Measurements from ENCODE around the gene MARCHF11.

Gene MARCHF11

DNA sequence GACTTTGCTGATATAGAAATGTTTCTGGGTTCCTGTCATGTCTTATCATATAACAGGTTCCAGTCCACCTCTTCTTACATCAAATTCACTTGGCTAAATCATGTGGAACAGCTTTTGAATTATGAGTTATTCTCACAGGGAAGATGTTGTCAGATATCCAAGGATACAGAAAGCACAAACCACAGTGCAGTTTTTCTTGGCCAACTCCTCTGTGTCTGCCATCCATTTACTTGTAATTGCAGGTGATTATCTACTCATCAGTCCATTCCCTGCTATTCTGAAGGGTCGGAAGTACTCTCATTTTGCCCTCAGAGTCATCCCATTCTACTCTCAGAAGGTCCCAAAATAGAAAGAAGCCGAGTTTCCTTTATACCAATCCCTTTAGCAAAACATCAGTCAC is 10.0 kb downstream of the MARCHF11 start:
- H3K4me3 ChIP-seq (ENCODE audit: low read depth, low read length) = no peak overlapping the region
- DNase-seq (ENCODE audit: low read depth) = no peak
- TF ChIP-seq, protein P1, sequence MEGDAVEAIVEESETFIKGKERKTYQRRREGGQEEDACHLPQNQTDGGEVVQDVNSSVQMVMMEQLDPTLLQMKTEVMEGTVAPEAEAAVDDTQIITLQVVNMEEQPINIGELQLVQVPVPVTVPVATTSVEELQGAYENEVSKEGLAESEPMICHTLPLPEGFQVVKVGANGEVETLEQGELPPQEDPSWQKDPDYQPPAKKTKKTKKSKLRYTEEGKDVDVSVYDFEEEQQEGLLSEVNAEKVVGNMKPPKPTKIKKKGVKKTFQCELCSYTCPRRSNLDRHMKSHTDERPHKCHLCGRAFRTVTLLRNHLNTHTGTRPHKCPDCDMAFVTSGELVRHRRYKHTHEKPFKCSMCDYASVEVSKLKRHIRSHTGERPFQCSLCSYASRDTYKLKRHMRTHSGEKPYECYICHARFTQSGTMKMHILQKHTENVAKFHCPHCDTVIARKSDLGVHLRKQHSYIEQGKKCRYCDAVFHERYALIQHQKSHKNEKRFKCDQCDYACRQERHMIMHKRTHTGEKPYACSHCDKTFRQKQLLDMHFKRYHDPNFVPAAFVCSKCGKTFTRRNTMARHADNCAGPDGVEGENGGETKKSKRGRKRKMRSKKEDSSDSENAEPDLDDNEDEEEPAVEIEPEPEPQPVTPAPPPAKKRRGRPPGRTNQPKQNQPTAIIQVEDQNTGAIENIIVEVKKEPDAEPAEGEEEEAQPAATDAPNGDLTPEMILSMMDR (IDR thresholded peaks at IDR 0.05; ENCODE audit: low read depth, low read length, missing control alignments) = no peak

DNA sequence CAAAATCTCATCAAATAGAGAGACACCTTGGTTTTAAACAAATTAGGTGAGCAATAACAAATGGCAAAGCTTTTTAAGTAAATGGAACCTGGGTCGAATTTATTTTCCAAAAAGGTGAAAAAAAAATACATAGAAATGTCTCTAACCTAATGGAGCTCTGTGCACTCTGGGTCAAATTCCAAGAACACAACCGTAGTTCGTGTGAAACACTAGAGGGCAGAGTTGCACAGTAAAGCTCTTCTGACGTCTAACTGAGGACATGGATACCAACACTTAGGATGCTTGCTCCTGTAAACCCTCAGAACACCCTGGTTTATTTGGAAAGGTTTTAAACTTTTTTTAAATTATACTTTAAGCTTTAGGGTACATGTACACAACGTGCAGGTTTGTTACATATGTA is 18.9 kb downstream of the MARCHF11 start:
- no peak overlapping the region for H3K4me3 ChIP-seq (ENCODE audit: low read depth, low read length)
- TF ChIP-seq, protein P1 (IDR thresholded peaks at IDR 0.05; ENCODE audit: low read depth, low read length, missing control alignments) = peak; percentile 73
- peak; percentile 18 for DNase-seq (ENCODE audit: low read depth)

- TF ChIP-seq, protein P1 (IDR thresholded peaks at IDR 0.05; ENCODE audit: low read depth, low read length, missing control alignments) = no peak
- no peak overlapping the region for H3K4me3 ChIP-seq (ENCODE audit: low read depth, low read length)
- DNase-seq (ENCODE audit: low read depth) = no peak
Measured at GRCh38 chr5:16159636-16160035, 20.0 kb downstream of the MARCHF11 start.

DNA sequence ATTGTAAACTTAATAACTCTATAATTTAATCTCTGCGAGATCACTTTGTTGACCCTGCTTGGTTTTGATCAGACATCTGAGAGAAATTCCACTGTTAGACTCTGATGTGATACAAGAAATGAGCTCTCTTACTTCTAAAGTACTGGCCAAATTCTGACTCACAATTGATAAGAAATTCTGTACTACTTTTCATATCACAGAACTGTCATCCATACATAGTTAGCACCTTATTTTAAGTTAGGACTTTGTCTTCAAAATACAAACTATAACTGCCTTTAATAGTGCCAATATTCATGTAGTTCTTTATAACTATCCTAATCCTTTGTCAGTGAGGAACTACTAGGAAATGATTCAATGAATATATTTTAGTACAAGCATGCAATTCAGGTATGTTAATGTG is 23.4 kb downstream of the MARCHF11 start:
- no peak overlapping the region for H3K4me3 ChIP-seq (ENCODE audit: low read depth, low read length)
- DNase-seq (ENCODE audit: low read depth) = no peak
- TF ChIP-seq, protein P1 (IDR thresholded peaks at IDR 0.05; ENCODE audit: low read depth, low read length, missing control alignments) = no peak

DNA sequence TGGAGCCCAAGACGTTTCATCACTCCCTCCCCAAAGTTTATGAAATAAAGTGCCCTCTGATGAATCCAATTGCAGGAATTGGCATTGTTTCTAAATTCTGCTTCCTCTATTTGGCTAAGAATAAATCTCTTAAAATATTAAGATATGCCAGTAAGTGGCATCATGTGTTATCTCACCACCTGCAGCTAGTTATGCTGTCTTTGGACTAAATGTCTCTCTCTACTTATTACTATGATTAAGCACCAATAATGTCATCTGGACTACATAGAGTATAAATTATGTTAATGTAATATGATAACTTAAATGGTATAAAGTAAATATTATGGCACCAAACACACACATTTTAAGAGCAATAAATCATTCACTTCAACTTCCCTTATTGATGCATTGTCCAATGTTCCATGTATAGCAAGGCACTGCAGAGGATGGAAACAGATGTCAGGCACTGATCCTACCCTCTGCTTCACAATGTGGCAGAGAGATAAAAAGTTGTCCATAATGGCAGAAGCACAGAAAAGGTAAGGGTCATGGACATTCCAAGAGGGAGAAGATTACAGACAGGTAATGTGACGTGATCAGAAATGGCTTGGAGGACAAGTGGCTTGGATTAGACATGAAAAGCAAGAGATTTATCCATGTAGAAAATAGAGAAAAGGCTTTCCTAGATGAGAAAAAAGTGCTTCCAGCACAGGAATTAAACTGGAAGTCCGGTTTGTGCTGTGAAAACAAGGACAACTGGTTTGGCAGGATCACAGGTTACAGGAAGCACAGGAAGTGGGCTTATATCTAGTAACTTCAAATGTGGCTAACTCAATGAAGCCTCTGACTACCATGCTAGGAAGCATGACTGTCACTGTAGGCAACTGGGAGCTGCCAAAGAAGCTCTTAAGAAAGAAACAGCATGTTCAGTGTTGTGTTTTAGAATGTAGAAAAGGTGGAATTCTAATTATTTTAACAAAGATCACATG is 26.7 kb downstream of the MARCHF11 start:
- H3K4me3 ChIP-seq (ENCODE audit: low read depth, low read length) = no peak overlapping the region
- TF ChIP-seq, protein P1 (IDR thresholded peaks at IDR 0.05; ENCODE audit: low read depth, low read length, missing control alignments) = no peak
- no peak for DNase-seq (ENCODE audit: low read depth)

- TF ChIP-seq, protein P1 (IDR thresholded peaks at IDR 0.05; ENCODE audit: low read depth, low read length, missing control alignments) = no peak
- H3K4me3 ChIP-seq (ENCODE audit: low read depth, low read length) = no peak overlapping the region
- no peak for DNase-seq (ENCODE audit: low read depth)
Measured at GRCh38 chr5:16149621-16150020, 30.0 kb downstream of the MARCHF11 start.
